ENCODE data around the gene PCDH9. TPM values are rescaled to one million over a fixed set of nuclear protein-coding genes. Genes with fewer than 3 reads are reported as not detected.

The PCDH9 gene
- total RNA-seq, 1 donor from 2014 or later, result 3.7 TPM

GRCh38 chr13:67003743-67004142 lies 226.4 kb downstream of the PCDH9 start:
- Histone ChIP-seq H3K27me3 (no peaks in the 10 kb centered on the region), H3K4me1 (no peaks in the 10 kb centered on the region), H3K9me3 (no peaks in the 10 kb centered on the region), H3K27ac (no peak overlapping the region), H3K36me3 (no peaks in the 10 kb centered on the region), H3K4me3 (no peak overlapping the region)
- intact Hi-C loops (cut with DNase I), result no loop called here
- no peak for DNase-seq (ENCODE audit: extremely low spot score in 2 of 2)
- no peak for TF ChIP-seq POLR2A (IDR thresholded peaks at IDR 0.05)
- TF ChIP-seq POLR2AphosphoS5 (IDR thresholded peaks at IDR 0.05; ENCODE audit: insufficient read depth in 1 of 2, low read depth in 1 of 2), result no peak
- TF ChIP-seq, protein P1, sequence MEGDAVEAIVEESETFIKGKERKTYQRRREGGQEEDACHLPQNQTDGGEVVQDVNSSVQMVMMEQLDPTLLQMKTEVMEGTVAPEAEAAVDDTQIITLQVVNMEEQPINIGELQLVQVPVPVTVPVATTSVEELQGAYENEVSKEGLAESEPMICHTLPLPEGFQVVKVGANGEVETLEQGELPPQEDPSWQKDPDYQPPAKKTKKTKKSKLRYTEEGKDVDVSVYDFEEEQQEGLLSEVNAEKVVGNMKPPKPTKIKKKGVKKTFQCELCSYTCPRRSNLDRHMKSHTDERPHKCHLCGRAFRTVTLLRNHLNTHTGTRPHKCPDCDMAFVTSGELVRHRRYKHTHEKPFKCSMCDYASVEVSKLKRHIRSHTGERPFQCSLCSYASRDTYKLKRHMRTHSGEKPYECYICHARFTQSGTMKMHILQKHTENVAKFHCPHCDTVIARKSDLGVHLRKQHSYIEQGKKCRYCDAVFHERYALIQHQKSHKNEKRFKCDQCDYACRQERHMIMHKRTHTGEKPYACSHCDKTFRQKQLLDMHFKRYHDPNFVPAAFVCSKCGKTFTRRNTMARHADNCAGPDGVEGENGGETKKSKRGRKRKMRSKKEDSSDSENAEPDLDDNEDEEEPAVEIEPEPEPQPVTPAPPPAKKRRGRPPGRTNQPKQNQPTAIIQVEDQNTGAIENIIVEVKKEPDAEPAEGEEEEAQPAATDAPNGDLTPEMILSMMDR (IDR thresholded peaks at IDR 0.05), result no peak

GRCh38 chr13:67001363-67001762 lies 228.8 kb downstream of the PCDH9 start:
- Histone ChIP-seq H3K9me3 (no peaks in the 10 kb centered on the region), H3K36me3 (no peaks in the 10 kb centered on the region), H3K4me1 (no peaks in the 10 kb centered on the region), H3K27ac (no peak overlapping the region), H3K4me3 (no peak overlapping the region), H3K27me3 (no peaks in the 10 kb centered on the region)
- intact Hi-C loops (cut with DNase I), result no loop called here
- TF ChIP-seq POLR2A (IDR thresholded peaks at IDR 0.05) (no peak), POLR2AphosphoS5 (IDR thresholded peaks at IDR 0.05; ENCODE audit: insufficient read depth in 1 of 2, low read depth in 1 of 2) (no peak)
- TF ChIP-seq, protein P1 (IDR thresholded peaks at IDR 0.05), result no peak
- DNase-seq (ENCODE audit: extremely low spot score in 2 of 2), result no peak

DNA sequence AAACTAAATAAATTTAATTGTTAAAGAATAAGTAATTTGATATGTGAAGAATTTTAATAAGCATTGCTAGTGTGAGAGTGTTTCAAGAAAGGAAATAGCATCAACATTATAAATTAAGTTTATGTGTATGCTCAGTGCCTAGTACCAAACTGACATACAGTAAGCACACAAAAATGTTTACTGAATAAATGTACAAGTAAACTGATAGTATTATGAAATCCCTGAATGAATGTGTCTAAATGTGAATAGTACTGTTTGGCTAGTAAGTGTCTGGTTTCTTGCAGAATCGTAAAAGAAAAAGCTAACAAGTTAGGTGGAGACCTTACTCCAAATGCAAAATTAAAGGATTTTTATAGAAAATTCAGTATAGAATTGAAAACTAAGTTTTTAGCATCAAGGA lies 233.6 kb downstream of the PCDH9 start:
- Histone ChIP-seq H3K9me3 (no peaks in the 10 kb centered on the region), H3K27ac (no peak overlapping the region)
- intact Hi-C loops (cut with DNase I), result no loop called here

DNA sequence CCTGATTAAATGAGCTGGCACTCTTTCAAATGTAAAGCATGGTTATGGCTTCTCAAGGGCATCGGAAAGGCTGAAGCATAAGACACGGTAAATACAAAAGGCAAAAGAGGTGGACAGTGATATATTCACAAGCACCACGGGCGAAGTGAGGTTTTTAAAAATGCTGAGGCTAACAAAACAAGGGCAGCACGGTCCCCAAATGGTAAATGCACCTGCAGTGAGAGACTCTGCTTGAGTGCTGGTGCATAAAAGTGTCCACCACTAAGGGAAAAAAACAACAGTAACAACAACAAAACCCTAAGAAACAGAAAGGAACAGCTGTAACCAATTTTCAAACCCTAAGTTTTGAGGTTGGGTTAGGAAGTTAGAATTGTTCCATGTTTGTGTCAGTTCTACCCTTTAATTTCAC lies 234.9 kb downstream of the PCDH9 start:
- Histone ChIP-seq H3K36me3 (no peaks in the 10 kb centered on the region), H3K27ac (no peak overlapping the region), H3K4me3 (no peak overlapping the region), H3K4me1 (no peaks in the 10 kb centered on the region), H3K27me3 (no peaks in the 10 kb centered on the region), H3K9me3 (no peaks in the 10 kb centered on the region)
- no peak for TF ChIP-seq POLR2A (IDR thresholded peaks at IDR 0.05)
- TF ChIP-seq, protein P1 (IDR thresholded peaks at IDR 0.05), result no peak
- TF ChIP-seq POLR2AphosphoS5 (IDR thresholded peaks at IDR 0.05; ENCODE audit: insufficient read depth in 1 of 2, low read depth in 1 of 2), result no peak
- intact Hi-C loops (cut with DNase I), result no loop called here
- DNase-seq (ENCODE audit: extremely low spot score in 2 of 2), result no peak

More for the DNA sequence above, 233.6 kb downstream of the PCDH9 start:
- Histone ChIP-seq H3K36me3 (no peaks in the 10 kb centered on the region), H3K4me3 (no peak overlapping the region), H3K27me3 (no peaks in the 10 kb centered on the region), H3K4me1 (no peaks in the 10 kb centered on the region)
- DNase-seq (ENCODE audit: extremely low spot score in 2 of 2), result no peak
- TF ChIP-seq POLR2A (IDR thresholded peaks at IDR 0.05), result no peak
- no peak for TF ChIP-seq POLR2AphosphoS5 (IDR thresholded peaks at IDR 0.05; ENCODE audit: insufficient read depth in 1 of 2, low read depth in 1 of 2)
- TF ChIP-seq, protein P1 (IDR thresholded peaks at IDR 0.05), result no peak

GRCh38 chr13:66994517-66995202 lies 235.5 kb downstream of the PCDH9 start:
- Histone ChIP-seq H3K9me3 (no peaks in the 10 kb centered on the region), H3K4me1 (no peaks in the 10 kb centered on the region), H3K4me3 (no peak overlapping the region), H3K27me3 (no peaks in the 10 kb centered on the region), H3K27ac (no peak overlapping the region), H3K36me3 (no peaks in the 10 kb centered on the region)
- TF ChIP-seq, protein P1 (IDR thresholded peaks at IDR 0.05), result no peak
- TF ChIP-seq POLR2AphosphoS5 (IDR thresholded peaks at IDR 0.05; ENCODE audit: insufficient read depth in 1 of 2, low read depth in 1 of 2), result no peak
- no peak for TF ChIP-seq POLR2A (IDR thresholded peaks at IDR 0.05)
- no peak for DNase-seq (ENCODE audit: extremely low spot score in 2 of 2)
- intact Hi-C loops (cut with DNase I), result no loop called here
